HUES6 (cell line): ENCODE data around the gene NRDE2.

Experiments used
- H3K27ac ChIP-seq: 2 replicates; pipeline ENCODE4 v1.7.0; 2013; ENCODE audit warnings: low read depth, mild to moderate bottlenecking, low read length, inconsistent platforms
- H3K27me3 ChIP-seq: 2 replicates; pipeline ENCODE4 v1.6.1; 2013; ENCODE audit warnings: low read length; ENCODE audit not compliant: control insufficient read depth, insufficient read depth
- H3K36me3 ChIP-seq: 2 replicates; pipeline ENCODE4 v1.6.1; 2013; ENCODE audit warnings: low read length; ENCODE audit not compliant: control insufficient read depth, insufficient read depth
- H3K4me1 ChIP-seq: 2 replicates; pipeline ENCODE4 v1.6.1; 2013; ENCODE audit warnings: low read length; ENCODE audit not compliant: control insufficient read depth, insufficient read depth
- H3K4me3 ChIP-seq: 2 replicates; pipeline ENCODE4 v1.5.1; 2013; ENCODE audit warnings: low read depth, low read length
- H3K9ac ChIP-seq: one replicate; pipeline ENCODE4 v1.6.1; 2013; ENCODE audit warnings: mild to moderate bottlenecking, low read length
- H3K9me3 ChIP-seq: 2 replicates; pipeline ENCODE4 v1.6.1; 2013; ENCODE audit warnings: low read depth, low read length; ENCODE audit not compliant: control insufficient read depth, insufficient read depth

The NRDE2 gene, protein sequence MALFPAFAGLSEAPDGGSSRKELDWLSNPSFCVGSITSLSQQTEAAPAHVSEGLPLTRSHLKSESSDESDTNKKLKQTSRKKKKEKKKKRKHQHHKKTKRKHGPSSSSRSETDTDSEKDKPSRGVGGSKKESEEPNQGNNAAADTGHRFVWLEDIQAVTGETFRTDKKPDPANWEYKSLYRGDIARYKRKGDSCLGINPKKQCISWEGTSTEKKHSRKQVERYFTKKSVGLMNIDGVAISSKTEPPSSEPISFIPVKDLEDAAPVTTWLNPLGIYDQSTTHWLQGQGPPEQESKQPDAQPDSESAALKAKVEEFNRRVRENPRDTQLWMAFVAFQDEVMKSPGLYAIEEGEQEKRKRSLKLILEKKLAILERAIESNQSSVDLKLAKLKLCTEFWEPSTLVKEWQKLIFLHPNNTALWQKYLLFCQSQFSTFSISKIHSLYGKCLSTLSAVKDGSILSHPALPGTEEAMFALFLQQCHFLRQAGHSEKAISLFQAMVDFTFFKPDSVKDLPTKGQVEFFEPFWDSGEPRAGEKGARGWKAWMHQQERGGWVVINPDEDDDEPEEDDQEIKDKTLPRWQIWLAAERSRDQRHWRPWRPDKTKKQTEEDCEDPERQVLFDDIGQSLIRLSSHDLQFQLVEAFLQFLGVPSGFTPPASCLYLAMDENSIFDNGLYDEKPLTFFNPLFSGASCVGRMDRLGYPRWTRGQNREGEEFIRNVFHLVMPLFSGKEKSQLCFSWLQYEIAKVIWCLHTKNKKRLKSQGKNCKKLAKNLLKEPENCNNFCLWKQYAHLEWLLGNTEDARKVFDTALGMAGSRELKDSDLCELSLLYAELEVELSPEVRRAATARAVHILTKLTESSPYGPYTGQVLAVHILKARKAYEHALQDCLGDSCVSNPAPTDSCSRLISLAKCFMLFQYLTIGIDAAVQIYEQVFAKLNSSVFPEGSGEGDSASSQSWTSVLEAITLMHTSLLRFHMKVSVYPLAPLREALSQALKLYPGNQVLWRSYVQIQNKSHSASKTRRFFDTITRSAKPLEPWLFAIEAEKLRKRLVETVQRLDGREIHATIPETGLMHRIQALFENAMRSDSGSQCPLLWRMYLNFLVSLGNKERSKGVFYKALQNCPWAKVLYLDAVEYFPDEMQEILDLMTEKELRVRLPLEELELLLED

DNA sequence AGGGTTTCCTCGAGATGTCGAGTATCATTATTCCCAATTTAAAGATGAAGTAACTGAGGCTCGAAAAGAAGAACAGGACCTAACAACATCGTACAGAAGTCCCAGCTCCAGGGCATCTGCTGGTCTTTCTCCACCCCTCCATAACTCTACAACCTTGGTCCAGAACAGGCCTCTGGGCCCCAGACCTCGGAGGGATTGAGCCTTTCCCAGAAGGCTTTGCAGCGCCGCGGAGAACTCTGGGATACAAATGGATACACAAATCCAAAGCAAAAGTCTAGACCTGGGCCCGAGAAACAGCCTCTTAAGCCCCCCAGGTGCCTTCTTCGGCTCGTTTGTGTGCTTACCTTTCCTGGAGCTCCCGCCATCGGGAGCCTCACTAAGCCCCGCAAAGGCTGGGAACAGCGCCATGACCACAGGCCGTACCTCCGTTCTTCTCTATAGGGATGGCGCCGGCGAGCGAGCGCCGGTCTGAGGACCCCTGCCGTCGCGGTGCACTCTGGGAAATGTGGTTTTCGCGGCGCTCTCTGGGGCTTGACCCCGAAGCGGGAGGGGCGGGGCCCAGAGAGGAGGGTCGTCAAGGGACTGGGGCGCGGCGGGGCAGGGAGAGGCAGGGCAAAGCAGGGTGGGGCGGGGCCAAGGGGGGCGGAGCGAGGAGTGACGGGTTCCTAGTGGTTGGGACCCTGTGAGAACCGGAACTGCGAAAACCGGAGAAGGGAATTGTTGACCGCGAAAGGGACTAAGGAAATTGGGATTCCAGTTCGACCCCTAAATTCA lies at the start of gene NRDE2:
NRDE2 (minus strand) TSS at position 445 of the 774 bp plus-strand sequence; CDS start at position 408, 37 bp downstream.
- no peaks in the 10 kb centered on the region for H3K4me1 ChIP-seq
- peaks cover 22% of the 10 kb centered on the region for H3K27me3 ChIP-seq
- peak within 1 kb of the TSS; percentile 91 for H3K27ac ChIP-seq
- H3K36me3 ChIP-seq, result no peaks in the 10 kb centered on the region
- H3K9me3 ChIP-seq, result no peaks in the 10 kb centered on the region
- peak within 1 kb of the TSS; percentile 94 for H3K9ac ChIP-seq
- H3K4me3 ChIP-seq, result peak within 1 kb of the TSS; percentile 89

DNA sequence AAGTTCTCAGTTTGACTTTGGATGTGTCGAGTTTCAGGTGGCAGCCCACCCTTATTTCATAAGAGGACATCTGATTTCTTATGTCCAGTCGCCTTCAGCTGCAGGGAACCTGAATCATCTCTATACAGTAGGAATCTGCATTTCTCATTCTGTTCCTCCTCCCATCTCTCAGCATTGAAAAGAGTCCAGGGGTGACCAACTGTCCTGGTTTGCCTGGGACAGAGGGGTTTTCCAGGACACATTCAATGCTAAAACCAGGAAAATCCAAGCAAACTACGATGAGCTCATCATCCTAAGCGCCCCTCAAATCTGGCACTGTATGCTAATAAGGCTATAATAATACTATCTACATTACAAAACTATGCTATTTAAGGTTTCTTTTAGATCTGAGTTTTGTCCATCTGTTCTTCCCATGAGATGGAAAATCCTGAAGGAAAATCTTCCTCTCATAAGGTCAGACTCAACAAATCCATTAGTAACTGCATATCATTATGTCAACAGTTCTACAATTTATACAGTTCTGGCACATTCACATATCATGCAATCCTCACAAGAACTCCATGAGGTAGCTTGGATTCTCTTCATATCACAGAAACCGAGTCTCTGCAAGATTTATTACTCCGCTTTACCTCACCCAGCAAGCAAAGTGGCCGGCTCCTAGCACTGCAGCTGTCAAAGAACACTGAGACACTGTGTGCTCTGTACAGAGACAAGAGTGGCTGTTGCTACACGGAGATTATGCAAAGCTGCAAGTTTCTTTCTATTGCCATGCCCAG lies 49.5 kb upstream of the NRDE2 start:
- Histone ChIP-seq H3K27me3 (peaks cover 6% of the 10 kb centered on the region; the same call in 1 of the 2 replicates), H3K9me3 (no peaks in the 10 kb centered on the region), H3K27ac (no peak overlapping the region), H3K9ac (no peak overlapping the region), H3K4me1 (peaks cover 21% of the 10 kb centered on the region), H3K36me3 (no peaks in the 10 kb centered on the region), H3K4me3 (no peak overlapping the region)

DNA sequence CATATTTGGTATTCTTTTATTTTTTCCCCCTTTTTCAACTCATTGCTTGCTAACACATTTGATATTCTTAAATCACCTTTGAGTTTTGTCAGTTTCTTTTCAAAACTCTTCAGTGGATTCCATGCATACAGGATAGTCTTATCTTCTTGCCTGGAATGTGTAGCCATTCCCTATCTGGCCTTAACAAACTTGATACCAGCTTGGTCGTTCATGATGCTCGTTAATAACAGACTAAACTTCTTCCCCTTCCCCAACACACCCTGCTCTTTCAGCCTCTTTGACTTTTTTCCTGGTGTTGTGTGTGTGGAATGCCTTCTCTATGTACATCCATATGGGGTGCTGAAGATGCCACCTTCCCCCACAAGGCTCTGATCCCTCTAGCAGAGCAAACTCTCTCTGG lies 47.4 kb upstream of the NRDE2 start:
- Histone ChIP-seq H3K9me3 (no peaks in the 10 kb centered on the region), H3K4me1 (peaks cover 13% of the 10 kb centered on the region), H3K36me3 (no peaks in the 10 kb centered on the region), H3K9ac (no peak overlapping the region), H3K4me3 (no peak overlapping the region), H3K27me3 (no peaks in the 10 kb centered on the region), H3K27ac (no peak overlapping the region)

DNA sequence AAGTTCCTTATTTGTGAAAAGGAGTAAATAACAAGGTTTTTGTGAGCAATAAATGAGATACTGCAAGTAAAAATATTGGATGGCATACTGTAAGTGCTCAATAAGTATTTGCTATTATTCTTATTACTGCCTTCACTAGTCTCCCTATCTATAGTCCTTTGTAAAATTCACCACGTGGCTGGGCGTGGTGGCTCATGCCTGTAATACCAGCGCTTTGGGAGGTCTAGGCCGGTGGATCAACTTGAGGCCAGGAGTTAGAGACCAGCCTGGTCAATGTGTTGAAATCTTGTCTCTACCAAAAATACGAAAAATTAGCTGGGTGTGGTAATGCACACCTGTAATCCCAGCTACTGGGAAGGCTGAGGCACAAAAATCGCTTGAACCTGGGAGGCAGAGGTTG lies 46.5 kb upstream of the NRDE2 start:
- Histone ChIP-seq H3K4me3 (no peak overlapping the region), H3K36me3 (no peaks in the 10 kb centered on the region), H3K9me3 (no peaks in the 10 kb centered on the region), H3K4me1 (peaks cover 12% of the 10 kb centered on the region), H3K9ac (no peak overlapping the region), H3K27ac (no peak overlapping the region), H3K27me3 (no peaks in the 10 kb centered on the region)

DNA sequence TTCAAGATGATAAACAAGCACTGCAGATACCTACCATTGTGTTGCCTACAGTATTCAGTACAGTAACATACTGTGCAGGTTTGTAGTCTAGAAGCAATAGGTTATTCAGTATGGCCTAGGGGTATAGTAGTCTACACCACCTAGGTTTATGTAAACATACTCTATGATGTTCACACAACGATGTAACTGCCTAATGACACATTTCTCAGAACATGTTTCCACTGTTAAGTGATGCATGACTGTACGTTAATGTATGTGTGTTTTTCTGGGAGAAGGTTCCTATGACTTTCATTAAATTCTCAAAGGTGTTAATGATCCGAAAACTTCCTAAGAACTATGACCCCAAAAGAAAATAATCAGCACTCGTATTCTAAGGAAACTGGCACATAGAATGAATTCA lies 44.2 kb upstream of the NRDE2 start:
- Histone ChIP-seq H3K4me3 (no peak overlapping the region), H3K27me3 (no peaks in the 10 kb centered on the region), H3K9ac (no peak overlapping the region), H3K4me1 (no peaks in the 10 kb centered on the region), H3K36me3 (no peaks in the 10 kb centered on the region), H3K9me3 (no peaks in the 10 kb centered on the region), H3K27ac (no peak overlapping the region)

DNA sequence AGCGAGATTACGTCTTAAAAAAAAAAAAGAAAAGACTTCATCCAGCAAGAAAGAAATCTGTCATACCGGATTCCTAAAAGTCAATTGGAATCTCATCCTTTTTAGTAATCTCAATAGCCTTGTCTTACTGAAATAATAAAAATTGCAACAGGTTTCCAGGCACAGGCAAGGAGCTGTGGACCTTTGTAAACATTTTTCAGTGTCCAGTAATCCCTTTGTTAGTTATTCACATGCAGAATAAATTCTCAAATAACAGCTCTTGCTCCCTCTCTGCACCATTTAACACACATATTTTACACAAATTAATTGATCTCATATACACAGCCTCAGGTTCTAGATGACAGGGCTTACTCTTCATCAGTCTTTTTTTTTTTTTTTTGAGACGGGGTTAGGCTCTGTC lies 43.1 kb upstream of the NRDE2 start:
- no peak overlapping the region for H3K9ac ChIP-seq
- no peaks in the 10 kb centered on the region for H3K4me1 ChIP-seq
- H3K27me3 ChIP-seq, result no peaks in the 10 kb centered on the region
- no peaks in the 10 kb centered on the region for H3K36me3 ChIP-seq
- no peak overlapping the region for H3K4me3 ChIP-seq
- H3K9me3 ChIP-seq, result no peaks in the 10 kb centered on the region
- H3K27ac ChIP-seq, result no peak overlapping the region

DNA sequence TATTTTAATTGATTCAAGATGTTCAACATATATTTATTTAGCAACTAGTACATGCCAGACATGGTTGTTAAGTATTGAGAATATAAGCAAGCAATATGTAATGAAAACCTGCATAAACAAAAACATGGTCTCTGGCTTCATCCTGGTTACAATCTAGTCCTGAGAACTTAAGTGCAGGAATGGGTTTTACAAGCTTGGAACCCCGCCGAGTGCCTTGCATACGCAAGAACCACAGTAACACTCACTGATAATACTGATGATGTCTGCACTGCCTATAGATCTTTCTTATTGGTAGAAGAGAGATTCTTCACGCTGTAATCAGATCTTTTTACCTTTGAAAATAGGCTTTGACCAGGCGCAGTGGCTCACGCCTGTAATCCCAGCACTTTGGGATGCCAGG lies 42.1 kb upstream of the NRDE2 start:
- Histone ChIP-seq H3K4me1 (no peaks in the 10 kb centered on the region), H3K36me3 (no peaks in the 10 kb centered on the region), H3K27me3 (no peaks in the 10 kb centered on the region)

DNA sequence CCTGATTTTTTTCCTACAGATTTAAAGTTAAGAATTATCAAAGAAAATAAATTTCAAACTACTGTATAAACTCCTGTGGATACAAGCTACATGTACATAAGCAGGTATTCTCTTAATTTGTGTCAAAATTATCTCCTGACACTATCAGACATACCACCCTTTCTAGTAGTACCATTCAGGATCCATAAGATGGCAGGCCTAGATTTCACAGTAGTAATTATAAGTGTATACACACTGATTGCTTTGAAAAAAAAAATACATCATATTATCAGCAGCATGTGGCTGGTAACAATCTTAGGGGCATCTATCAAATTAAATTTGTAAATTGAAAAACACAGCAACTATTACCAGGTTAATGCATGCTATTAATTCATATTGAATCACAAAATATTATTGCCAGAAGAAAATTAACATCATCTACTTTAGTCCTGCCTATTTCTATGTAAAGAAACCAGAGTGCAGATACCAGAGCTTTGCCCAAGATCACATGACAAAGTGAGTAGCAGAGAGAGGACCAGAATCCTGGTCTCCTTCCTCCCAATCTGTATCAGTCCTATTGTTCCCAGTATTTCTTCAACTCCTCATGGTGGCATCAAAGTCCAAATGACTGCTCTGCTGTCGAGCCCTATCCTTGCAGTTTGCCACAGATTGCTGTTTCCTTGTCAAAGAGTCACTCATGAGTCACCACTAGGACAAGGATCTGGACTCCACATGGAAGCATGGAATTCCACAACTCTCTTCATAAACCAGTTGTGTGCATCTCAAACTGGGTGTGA lies 37.4 kb upstream of the NRDE2 start:
- Histone ChIP-seq H3K9me3 (no peaks in the 10 kb centered on the region), H3K27me3 (no peaks in the 10 kb centered on the region), H3K4me3 (no peak overlapping the region), H3K9ac (no peak overlapping the region), H3K27ac (no peak overlapping the region), H3K36me3 (no peaks in the 10 kb centered on the region), H3K4me1 (no peaks in the 10 kb centered on the region)

More for the DNA sequence above, 42.1 kb upstream of the NRDE2 start:
- Histone ChIP-seq H3K9ac (no peak overlapping the region), H3K4me3 (no peak overlapping the region), H3K27ac (no peak overlapping the region), H3K9me3 (no peaks in the 10 kb centered on the region)

DNA sequence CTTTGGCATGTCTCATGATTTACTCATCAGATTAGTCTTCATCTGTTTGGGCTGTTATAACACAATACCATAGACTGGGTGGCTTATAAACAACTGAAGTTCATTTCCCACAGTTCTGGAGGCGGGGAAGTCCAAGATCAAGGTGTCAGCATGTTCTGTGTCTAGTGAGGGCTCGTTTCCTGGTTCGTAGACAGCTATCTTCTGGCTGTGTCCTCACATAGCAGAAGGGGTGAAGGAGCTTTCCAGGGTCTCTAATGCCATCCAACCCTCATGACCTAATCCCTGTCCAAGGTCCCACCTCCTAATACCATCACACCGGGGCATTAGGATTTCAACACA lies 30.8 kb upstream of the NRDE2 start:
- H3K4me3 ChIP-seq, result no peak overlapping the region
- no peaks in the 10 kb centered on the region for H3K27me3 ChIP-seq
- no peaks in the 10 kb centered on the region for H3K4me1 ChIP-seq
- no peak overlapping the region for H3K27ac ChIP-seq
- no peaks in the 10 kb centered on the region for H3K36me3 ChIP-seq
- H3K9ac ChIP-seq, result no peak overlapping the region
- no peaks in the 10 kb centered on the region for H3K9me3 ChIP-seq
